Fibroblast of lung (primary cell): ENCODE results near the gene SLC9B2. TPM values are rescaled to one million over a fixed set of nuclear protein-coding genes. Genes with fewer than 3 reads are reported as not detected.
A peak's percentile ranks its signal among the peaks of the same experiment; 100 is the strongest.

Experiments used
- DNase-seq, 2 donors: peaks; one replicate each; pipeline versions ENCODE4 v3.0.0 to v3.0.0-alpha.2; 2010; ENCODE audit warnings: low read depth in 2 of 2
- H2AFZ ChIP-seq: 2 replicates; pipeline ENCODE4 v1.5.1; 2012; ENCODE audit warnings: low read length, control low read depth, inconsistent platforms
- H3K27ac ChIP-seq: 2 replicates; pipeline ENCODE4 v1.5.1; 2011; ENCODE audit warnings: low read length, control low read depth; ENCODE audit not compliant: insufficient read depth
- H3K27me3 ChIP-seq: 2 replicates; pipeline ENCODE4 v1.5.1; 2011; ENCODE audit warnings: mild to moderate bottlenecking, low read length; ENCODE audit not compliant: control insufficient read depth, insufficient read depth
- H3K36me3 ChIP-seq: 2 replicates; pipeline ENCODE4 v1.5.1; 2011; ENCODE audit warnings: low read length; ENCODE audit not compliant: control insufficient read depth, insufficient read depth
- H3K4me1 ChIP-seq: 2 replicates; pipeline ENCODE4 v1.5.1; 2011; ENCODE audit warnings: low read length; ENCODE audit not compliant: control insufficient read depth, insufficient read depth; ENCODE audit errors: extremely low read depth
- H3K4me2 ChIP-seq: 2 replicates; pipeline ENCODE4 v1.5.1; 2011; ENCODE audit warnings: low read length, control low read depth; ENCODE audit not compliant: insufficient read depth; ENCODE audit errors: extremely low read depth
- H3K4me3 ChIP-seq, 4 experiments: fragments of 200-600 bp in 1 of 4; sonication (generic) in 1 of 4; replicated peaks in 1 of 4; 2 replicates each; pipeline ENCODE4 v1.5.1; 2011 to 2016; ENCODE audit warnings: low read length in 4 of 4, low read depth in 3 of 4, mild to moderate bottlenecking in 3 of 4, control low read depth in 2 of 4, inconsistent platforms in 1 of 4, mixed read lengths in 1 of 4; ENCODE audit not compliant: insufficient read depth in 1 of 4; ENCODE audit errors: control extremely low read depth in 1 of 4
- H3K79me2 ChIP-seq: 2 replicates; pipeline ENCODE4 v1.5.1; 2012; ENCODE audit warnings: mild to moderate bottlenecking, low read length, inconsistent platforms; ENCODE audit not compliant: control insufficient read depth, insufficient read depth
- H3K9ac ChIP-seq: 2 replicates; pipeline ENCODE4 v1.5.1; 2011; ENCODE audit warnings: mild to moderate bottlenecking, low read length, control low read depth; ENCODE audit not compliant: insufficient read depth
- H3K9me3 ChIP-seq: 2 replicates; pipeline ENCODE4 v1.5.1; 2012; ENCODE audit warnings: low read depth, low read length; ENCODE audit not compliant: control insufficient read depth, insufficient read depth
- H4K20me1 ChIP-seq: 2 replicates; pipeline ENCODE4 v1.5.1; 2011; ENCODE audit warnings: low read length; ENCODE audit not compliant: control insufficient read depth, insufficient read depth; ENCODE audit errors: extremely low read depth
- EZH2 ChIP-seq: IDR thresholded peaks from 2 replicates; pipeline ENCODE4 v1.5.1; 2012; ENCODE audit warnings: low read length, control low read depth, mild to moderate bottlenecking; ENCODE audit errors: missing control alignments
- polyA plus RNA-seq, 2 donors: library from polyadenylated mRNA; depleted of rRNA in 1 of 2; stranded (reverse) in 1 of 2; unstranded in 1 of 2; fragments of >200 nt; gene quantifications; 2 replicates each; pipeline ENCODE4 v1.2.1, GENCODE V29; 2011 to 2012; ENCODE audit warnings: missing spikeins in 1 of 2
- total RNA-seq: library from RNA; depleted of rRNA; stranded (reverse); fragments of >200 nt; gene quantifications from 2 replicates; pipeline ENCODE4 v1.2.1, GENCODE V29; 2014
- TF ChIP-seq, protein P1 (sequence below), 2 donors: IDR thresholded peaks in 1 of 2; conservative IDR thresholded peaks in 1 of 2; 1 replicate in 1 of 2; 2 replicates in 1 of 2; pipeline ENCODE4 v1.5.1; 2011 to 2012; ENCODE audit warnings: low read length in 2 of 2, control low read depth in 1 of 2, inconsistent platforms in 1 of 2, low read depth in 1 of 2, mild to moderate bottlenecking in 1 of 2

Gene SLC9B2
- total and polyA plus RNA-seq, 2 donors (not counting 1 experiment from before 2014, with no cell fraction given), result 14.8 to 17.5 TPM

DNA sequence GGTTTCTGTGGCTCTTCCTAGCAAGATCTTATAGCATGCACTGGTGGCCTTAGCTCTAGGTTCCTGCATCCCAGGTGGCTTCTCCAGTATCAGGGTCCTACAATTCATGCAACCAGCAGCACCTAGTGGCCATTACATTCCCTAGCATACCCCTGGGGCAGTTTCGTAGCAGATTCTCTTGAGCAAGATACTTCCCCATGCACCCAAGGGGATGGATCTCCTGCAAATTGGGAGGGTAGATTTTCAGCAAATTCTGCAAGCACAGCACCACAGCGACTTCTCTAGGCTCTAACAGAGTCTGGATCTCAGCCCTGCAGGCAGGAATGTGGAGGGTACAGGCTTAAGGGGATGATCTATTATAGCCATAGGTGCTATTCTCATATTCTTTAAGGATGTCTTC, 44.0 kb downstream of the SLC9B2 start:
- H3K27me3 ChIP-seq, result no peaks in the 10 kb centered on the region
- peak; percentile 13 to 22 for DNase-seq

GRCh38 chr4:103030791-103031190, 45.8 kb downstream of the SLC9B2 start:
- Histone ChIP-seq H3K27me3 (no peaks in the 10 kb centered on the region), H4K20me1 (no peaks in the 10 kb centered on the region), H3K27ac (no peak overlapping the region), H3K4me1 (no peaks in the 10 kb centered on the region), H2AFZ (no peak overlapping the region), H3K9me3 (no peaks in the 10 kb centered on the region), H3K4me2 (no peak overlapping the region), H3K4me3 (no peak overlapping the region), H3K79me2 (no peaks in the 10 kb centered on the region), H3K9ac (no peak overlapping the region), H3K36me3 (no peaks in the 10 kb centered on the region)
- no peak for DNase-seq
- TF ChIP-seq, protein P1, sequence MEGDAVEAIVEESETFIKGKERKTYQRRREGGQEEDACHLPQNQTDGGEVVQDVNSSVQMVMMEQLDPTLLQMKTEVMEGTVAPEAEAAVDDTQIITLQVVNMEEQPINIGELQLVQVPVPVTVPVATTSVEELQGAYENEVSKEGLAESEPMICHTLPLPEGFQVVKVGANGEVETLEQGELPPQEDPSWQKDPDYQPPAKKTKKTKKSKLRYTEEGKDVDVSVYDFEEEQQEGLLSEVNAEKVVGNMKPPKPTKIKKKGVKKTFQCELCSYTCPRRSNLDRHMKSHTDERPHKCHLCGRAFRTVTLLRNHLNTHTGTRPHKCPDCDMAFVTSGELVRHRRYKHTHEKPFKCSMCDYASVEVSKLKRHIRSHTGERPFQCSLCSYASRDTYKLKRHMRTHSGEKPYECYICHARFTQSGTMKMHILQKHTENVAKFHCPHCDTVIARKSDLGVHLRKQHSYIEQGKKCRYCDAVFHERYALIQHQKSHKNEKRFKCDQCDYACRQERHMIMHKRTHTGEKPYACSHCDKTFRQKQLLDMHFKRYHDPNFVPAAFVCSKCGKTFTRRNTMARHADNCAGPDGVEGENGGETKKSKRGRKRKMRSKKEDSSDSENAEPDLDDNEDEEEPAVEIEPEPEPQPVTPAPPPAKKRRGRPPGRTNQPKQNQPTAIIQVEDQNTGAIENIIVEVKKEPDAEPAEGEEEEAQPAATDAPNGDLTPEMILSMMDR (conservative IDR thresholded peaks at IDR 0.05 in 1 of 2, IDR thresholded peaks at IDR 0.05 in 1 of 2; ENCODE audit: low read depth in 1 of 2, low read length in 2 of 2), result no peak

More for the DNA sequence above, 44.0 kb downstream of the SLC9B2 start:
- H3K4me2 ChIP-seq, result no peak overlapping the region
- no peaks in the 10 kb centered on the region for H3K36me3 ChIP-seq
- no peaks in the 10 kb centered on the region for H3K9me3 ChIP-seq
- no peak overlapping the region for H3K4me3 ChIP-seq
- H3K27ac ChIP-seq, result no peak overlapping the region
- no peak for TF ChIP-seq EZH2
- TF ChIP-seq, protein P1 (conservative IDR thresholded peaks at IDR 0.05 in 1 of 2, IDR thresholded peaks at IDR 0.05 in 1 of 2; ENCODE audit: low read depth in 1 of 2, low read length in 2 of 2), result peak; percentile 47 to 56
- H3K4me1 ChIP-seq, result no peaks in the 10 kb centered on the region
- H3K9ac ChIP-seq, result no peak overlapping the region
- no peaks in the 10 kb centered on the region for H4K20me1 ChIP-seq
- H2AFZ ChIP-seq, result no peak overlapping the region
- H3K79me2 ChIP-seq, result no peaks in the 10 kb centered on the region

DNA sequence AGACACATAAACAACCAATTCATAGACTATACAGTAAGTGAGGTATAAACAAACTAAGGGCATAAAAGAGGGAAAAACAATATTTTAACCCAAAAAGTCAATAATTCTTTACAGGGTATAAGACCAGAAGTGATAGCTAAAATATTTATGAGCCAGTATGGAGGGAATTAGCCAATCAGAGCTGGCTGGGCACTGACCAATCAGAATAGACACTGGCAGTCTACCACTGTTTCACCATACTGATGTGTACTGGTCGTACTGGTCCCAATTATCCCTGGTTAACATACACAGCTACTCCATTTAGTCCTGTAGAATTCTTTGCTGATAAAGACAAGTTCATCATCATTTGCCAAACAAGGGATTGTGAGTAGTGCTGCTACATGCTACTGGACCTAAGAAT, 47.3 kb downstream of the SLC9B2 start:
- Histone ChIP-seq H3K27me3 (no peaks in the 10 kb centered on the region), H3K9ac (no peak overlapping the region), H3K79me2 (no peaks in the 10 kb centered on the region), H3K9me3 (no peaks in the 10 kb centered on the region), H3K4me1 (no peaks in the 10 kb centered on the region), H3K4me2 (no peak overlapping the region), H4K20me1 (no peaks in the 10 kb centered on the region), H3K4me3 (no peak overlapping the region), H3K27ac (no peak overlapping the region), H2AFZ (no peak overlapping the region), H3K36me3 (no peaks in the 10 kb centered on the region)
- no peak for DNase-seq
- no peak for TF ChIP-seq EZH2
- TF ChIP-seq, protein P1 (conservative IDR thresholded peaks at IDR 0.05 in 1 of 2, IDR thresholded peaks at IDR 0.05 in 1 of 2; ENCODE audit: low read depth in 1 of 2, low read length in 2 of 2), result no peak
